NCI-H146 treated with DMSO at 0.1 percent for 48 hours (cell line): ENCODE measurements around the gene RNF112.
"Not testable (repeated sequence)": the region's sequence is repeated elsewhere in the genome, so short reads cannot be mapped to it uniquely, and the experiment has no call there.

ENCODE experiments used
- DNase-seq: peaks from one replicate; lab custom pipeline; 2025; ENCODE audit not compliant: unreplicated experiment; lab: John Stamatoyannopoulos, UW

Gene RNF112

GRCh38 chr17:19443148-19443547, 32.1 kb downstream of the RNF112 start:
- no peak for DNase-seq

DNA sequence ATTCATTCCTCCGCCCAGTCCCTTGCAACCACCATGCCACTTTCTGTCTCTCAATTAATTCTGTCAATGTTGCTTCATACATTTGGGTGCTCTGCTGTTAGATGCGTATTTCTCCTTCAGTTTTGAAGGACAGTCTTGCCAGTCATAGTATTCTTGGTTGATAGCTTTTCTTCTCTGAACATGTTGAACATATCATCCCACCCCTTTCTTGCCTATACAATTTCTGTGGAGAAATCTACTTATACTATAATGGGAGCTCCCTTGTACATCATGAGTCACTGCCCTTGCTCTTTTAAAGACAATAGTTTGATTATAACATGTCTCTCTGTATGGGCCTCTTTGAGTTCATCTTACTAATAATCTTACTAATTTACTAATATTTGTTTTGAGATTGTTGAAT, 34.1 kb downstream of the RNF112 start:
- no peak for DNase-seq

DNA sequence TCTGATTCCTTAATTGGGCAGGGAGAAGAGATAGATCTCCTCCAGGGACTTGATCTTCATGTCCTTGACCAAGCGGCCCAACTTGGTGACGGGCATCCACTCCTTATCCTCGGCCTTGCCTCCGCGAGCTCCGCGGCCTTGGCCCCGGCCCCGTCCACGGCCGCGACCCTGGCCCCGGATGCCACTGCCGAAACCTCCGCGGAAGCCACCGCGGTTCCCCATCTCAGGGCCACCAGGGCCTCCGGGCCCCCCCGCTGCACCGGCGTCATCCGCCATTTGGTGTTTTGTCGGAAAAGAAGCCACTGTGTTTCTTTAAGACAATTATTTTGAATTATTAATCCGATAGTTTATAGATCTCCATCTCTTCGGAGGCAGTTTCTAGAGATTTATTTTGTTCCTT, 35.5 kb downstream of the RNF112 start:
- not testable (repeated sequence) for DNase-seq

DNA sequence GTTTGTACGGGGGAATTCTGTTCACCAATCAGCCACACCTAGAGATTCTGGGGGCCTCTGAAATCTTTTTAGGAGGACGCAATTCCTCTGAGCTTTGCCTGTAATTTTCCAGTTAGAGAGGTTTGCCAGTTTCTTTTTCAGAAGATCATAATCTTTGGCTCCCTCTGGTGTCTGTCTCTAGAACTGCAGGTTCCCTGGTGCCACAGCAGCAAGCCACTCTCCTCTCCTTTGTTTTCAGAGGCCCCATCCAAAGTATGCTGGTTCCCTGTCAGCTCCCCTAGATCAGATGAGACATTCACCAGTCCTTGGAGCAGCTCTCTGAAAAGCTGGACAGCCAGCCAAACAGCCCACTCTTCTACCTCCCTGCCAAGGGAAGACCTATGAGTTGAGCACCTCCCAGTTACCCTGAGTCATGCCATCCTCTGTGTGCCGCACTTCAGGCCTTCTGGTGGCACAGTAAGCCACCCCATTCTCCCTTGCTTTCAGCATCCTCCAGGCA, 36.1 kb downstream of the RNF112 start:
- DNase-seq = peak; percentile 56

- no peak for DNase-seq
Observed at GRCh38 chr17:19448341-19449268, 37.6 kb downstream of the RNF112 start.

DNA sequence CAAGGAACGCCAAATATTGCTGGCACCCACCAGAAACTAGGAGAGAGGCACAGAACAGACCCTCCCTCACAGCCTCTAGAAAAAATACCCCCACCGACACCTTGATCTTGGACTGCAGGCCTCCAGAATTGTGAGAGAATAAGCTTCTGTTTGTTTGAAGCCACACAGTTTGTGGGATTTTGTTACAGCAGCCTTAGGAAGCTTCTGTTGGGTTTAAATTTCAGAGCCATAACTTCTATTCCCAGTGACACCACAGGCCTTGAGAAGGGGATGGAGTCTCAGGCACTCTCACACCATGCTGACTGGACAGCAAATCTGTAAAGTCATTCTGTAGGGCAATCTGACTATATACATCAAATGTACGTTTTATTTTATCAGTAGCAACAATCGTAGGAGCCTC, 38.6 kb downstream of the RNF112 start:
- no peak for DNase-seq

DNA sequence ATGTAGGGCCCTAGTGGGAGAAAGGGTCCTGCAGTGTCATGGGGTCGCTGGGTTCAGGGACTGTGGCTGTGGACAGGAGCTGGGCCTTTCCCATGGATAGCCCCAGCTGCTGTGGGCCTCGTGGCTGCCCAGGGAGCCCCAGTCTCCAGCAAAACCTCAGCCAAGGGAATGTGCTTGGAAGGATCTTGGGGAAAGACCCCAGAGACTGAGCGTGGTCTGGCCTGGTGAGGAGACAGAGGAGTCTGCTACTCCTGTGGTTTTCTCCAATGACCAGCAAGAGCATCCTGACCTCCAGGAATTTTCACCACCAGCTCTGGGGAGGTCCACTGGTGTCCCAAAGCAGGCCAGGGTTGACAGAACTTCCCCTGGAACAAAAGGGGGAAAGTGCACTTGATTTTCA, 42.3 kb downstream of the RNF112 start:
- DNase-seq = no peak

- DNase-seq = no peak
Observed at GRCh38 chr17:19454074-19454473, 43.0 kb downstream of the RNF112 start.

DNA sequence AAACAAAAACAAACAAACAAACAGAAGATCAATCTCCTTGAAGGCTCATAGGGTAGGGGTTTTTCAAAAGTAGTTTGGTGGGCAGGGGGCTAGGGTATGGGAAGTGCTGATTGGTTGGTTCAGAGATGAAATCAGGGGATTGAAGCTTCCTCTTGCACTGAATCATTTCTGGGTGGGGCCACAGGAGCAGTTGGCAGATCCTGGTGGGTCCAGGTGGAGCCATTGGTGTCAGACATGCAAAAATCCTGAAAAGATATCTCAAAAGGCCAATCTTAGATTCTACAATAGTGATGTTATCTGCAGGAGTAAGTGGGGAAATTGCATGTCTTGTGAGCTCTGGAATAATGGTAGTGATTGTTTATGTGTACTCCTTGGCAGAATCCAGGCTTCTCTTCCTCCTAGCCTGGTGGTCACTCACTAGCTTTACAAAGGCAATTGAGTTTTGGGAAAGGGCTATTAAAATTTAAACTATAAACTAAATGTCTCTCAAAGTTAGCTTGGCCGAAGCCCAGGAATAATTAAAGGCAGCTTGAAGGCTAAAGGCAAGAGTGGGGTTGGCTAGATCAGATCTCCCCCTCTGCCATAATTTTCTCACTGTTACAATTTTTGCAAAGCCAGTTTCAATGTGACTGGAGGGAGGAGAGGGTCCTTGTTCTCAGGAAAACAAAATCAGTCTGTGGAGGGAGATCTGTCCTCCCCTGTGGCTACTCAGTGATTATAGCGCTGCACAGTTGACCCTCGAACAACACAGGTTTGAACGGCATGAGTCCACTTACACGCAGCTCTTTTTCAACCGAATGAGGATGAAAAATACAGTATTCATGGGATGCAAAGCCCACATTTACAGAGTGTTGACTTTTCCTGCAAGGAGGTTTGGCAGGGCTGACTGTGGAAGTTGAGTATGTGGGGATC, 45.2 kb downstream of the RNF112 start:
- no peak for DNase-seq

DNA sequence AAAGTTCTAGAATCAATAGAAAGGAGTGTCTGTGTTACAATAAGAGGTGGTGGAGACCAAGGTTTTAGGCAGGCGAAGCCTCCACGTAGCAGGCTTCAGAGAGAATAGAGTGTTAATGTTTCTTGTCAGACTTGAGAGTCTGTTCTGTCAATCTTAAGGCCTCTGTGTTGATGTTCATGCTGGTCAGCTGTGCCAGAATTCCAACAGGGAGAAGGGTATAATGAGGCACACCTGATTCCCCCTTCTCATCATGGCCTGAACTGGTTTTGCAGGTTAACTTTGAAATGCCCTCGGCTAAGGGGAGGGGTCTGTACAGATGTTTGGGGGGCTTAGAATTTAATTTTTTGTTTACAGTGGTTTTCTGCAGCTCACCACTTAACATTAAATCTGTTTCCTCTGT, 46.0 kb downstream of the RNF112 start:
- DNase-seq = no peak

DNA sequence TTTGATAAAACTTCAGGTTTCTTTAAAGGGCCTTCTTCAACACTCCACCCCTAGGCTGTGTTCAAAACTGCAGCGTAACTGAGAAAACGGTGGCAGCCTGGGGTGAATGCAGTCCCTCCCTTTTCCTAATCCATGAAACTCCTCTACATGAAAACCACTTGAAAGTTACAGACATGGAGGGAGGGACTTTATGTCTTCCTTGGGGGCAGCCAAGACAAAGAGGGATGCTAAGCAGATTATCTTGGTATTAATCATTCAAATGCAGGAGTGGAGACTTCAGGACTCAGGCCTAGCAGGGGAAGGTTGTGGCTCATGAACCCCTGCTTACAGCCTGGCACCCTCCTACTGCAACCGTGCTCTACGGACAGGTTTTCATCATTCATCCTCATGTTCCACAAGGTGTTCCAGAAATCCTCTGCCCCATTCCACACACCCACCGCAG, 46.8 kb downstream of the RNF112 start:
- no peak for DNase-seq

- DNase-seq = not testable (repeated sequence)
Observed at GRCh38 chr17:19458481-19458880, 47.4 kb downstream of the RNF112 start.

DNA sequence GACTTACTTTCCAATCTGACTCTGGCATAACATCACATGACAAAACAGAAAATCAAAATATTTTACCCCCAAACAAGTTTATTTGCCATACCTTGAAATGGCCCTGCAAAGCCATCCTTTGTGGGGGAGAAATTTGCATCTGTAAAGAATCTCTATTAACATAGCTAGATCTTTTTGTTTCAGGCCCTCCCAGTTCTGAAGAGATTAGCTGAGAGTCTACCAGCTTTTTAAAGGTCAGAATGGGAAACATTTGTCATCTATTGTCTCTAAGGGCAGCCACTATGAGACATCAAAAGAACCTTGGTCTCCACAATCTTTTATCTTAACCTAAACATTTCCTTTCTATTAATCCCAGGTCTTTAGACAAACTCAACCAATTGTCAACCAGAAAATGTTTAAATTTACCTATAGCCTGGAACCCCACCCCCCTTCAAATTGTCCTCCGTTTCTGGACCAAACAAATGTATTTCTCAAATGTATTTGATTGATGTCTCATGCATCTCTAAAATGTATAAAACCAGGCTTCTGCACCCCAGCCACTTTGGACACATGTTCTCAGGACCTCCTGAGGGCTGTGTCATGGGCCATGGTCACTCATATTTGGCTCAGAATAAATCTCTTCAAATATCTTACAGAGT, 48.1 kb downstream of the RNF112 start:
- not testable (repeated sequence) for DNase-seq

DNA sequence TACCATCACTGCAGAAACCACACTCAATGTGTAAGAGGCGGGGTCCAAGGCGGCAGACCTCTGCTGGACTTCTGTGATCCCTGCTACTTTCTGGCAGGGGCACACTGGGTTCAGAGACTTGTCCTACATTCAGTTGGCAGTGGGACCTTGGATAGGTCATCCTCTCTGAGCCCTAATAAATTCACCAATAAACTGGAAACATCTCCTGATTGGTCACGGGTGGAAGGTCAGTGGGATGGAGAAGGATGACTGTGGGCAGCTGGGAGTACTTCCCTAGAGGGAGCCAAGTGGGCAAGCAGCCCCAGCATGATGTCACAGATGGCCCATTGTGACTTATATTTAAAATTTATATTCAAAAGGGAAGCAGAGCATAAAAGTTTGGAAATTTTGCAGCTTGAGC, 49.7 kb downstream of the RNF112 start:
- no peak for DNase-seq

DNA sequence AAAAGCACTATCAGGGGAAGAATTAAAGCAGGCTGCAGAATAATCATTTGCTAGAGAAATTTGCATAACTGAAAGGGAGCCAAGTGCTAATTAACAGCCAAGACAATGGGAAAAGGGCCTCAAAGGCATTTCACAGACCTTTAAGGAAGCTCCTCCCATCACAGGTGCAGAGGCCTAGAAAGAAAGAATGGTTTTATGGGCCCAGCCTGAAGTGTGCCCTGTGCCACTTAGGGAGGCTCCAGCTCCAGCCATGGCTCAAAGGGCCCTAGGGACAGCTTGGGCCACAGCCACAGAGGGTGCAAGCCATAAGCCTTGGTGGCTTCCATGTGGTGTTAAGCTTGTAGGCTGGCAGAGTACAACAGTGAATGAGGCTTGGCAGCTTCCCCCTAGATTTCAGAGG, 50.1 kb downstream of the RNF112 start:
- peak; percentile 9 for DNase-seq

DNA sequence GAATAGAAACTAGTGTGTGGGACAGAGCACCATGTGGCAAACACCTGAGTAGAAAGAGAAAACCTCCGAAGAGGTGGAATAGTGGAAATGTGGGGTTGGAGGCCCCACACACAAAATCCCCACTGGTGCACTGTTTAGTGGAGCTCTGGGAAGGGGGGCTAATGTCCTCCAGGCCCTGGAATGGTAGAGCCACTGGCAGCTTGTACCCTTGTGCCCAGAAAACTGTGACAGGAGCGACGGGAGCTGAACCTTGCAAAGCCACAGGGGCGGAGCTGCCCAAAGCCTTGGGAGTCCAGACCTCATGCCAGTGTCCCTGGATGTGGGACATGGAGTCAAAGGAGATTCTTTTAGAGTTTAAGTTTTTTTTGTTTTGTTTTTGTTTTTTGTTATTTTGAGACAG, 50.6 kb downstream of the RNF112 start:
- DNase-seq = no peak

DNA sequence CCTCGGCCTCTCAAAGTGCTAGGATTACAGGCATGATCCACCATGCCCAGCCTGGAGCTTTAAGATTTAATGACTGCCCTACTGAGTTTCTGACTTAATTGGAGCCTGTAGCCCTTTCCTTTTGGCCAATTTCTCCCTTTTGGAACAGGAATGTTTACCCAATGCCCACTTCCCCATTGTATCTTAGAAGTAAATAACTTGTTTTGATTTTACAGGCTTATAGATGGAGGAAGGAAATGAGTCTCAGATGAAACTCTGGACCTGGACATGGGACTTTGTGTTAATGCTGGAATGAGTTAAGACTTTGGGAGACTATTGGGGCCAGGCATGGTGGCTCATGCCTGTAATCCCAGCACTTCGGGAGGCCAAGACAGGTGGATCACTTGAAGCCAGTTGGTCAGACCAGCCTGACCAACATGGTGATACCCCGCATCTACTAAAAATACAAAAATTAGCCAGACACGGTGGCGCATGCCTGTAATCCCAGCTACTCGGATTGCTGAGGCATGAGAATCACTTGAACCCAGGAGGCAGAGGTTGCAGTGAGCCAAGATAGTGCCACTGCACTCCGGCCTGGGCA, 51.5 kb downstream of the RNF112 start:
- DNase-seq = not testable (repeated sequence)

GRCh38 chr17:19464031-19465026, 53.3 kb downstream of the RNF112 start:
- no peak for DNase-seq
